GM10266 (cell line): ENCODE data around the gene AATK.

Source experiments
- DNase-seq: peaks from one replicate; pipeline ENCODE4 v3.0.0; 2012; ENCODE audit errors: extremely low spot score
- CTCF ChIP-seq: IDR thresholded peaks from 2 replicates; pipeline ENCODE4 v1.5.1; 2012; ENCODE audit warnings: mild to moderate bottlenecking, low read depth; ENCODE audit not compliant: control insufficient read depth, insufficient read depth; ENCODE audit errors: missing control alignments

The AATK gene

GRCh38 chr17:81076141-81076679 is 89.8 kb downstream of the AATK start:
- no peak for TF ChIP-seq CTCF
- DNase-seq, result no peak

- TF ChIP-seq CTCF, result no peak
- DNase-seq, result no peak
Measured at GRCh38 chr17:81075307-81075706, 90.7 kb downstream of the AATK start.

GRCh38 chr17:81074875-81075274 is 91.1 kb downstream of the AATK start:
- no peak for DNase-seq
- TF ChIP-seq CTCF, result no peak

- DNase-seq, result no peak
- TF ChIP-seq CTCF, result no peak
Measured at GRCh38 chr17:81073967-81074839, 91.8 kb downstream of the AATK start.

- no peak for DNase-seq
- no peak for TF ChIP-seq CTCF
Measured at GRCh38 chr17:81071761-81072741, 94.0 kb downstream of the AATK start.

- TF ChIP-seq CTCF, result no peak
- no peak for DNase-seq
Measured at GRCh38 chr17:81070541-81071246, 95.3 kb downstream of the AATK start.
